Uterus (tissue), 2 donors: Measurements from ENCODE around the gene CHST13.

ENCODE experiments used
- CTCF ChIP-seq, 4 experiments: fragments of 200-600 bp in 2 of 4; fragments of 450-650 bp in 2 of 4; sonication (generic) in 2 of 4; IDR thresholded peaks; one replicate each; pipeline ENCODE4 v1.5.1; 2016 to 2019; ENCODE audit warnings: antibody characterized with exemption in 4 of 4, mild to moderate bottlenecking in 2 of 4, moderate library complexity in 1 of 4
- POLR2A ChIP-seq, 2 donors: fragments of 450-650 bp; IDR thresholded peaks; one replicate each; pipeline ENCODE4 v1.6.1; 2016; ENCODE audit warnings: antibody characterized with exemption in 2 of 2, mild to moderate bottlenecking in 1 of 2, moderate library complexity in 1 of 2

- TF ChIP-seq CTCF (IDR thresholded peaks at IDR 0.05): no peak
- no peak for TF ChIP-seq POLR2A (IDR thresholded peaks at IDR 0.05)
Observed at GRCh38 chr3:126558336-126559071, 34.5 kb downstream of the CHST13 start, which contains the start of gene C3orf22.
